ENCODE data around the gene TRAPPC5. TPM values are rescaled to one million over a fixed set of nuclear protein-coding genes. Genes with fewer than 3 reads are reported as not detected.

Gene TRAPPC5
- total RNA-seq, 2 donors from 2014 or later = 69.8 to 70.0 TPM

- H3K4me1 ChIP-seq (ENCODE audit: control insufficient read depth in 1 of 2, low read depth in 2 of 2) = no peaks in the 10 kb centered on the region
- no peaks in the 10 kb centered on the region for H3K27me3 ChIP-seq (replicated peaks; ENCODE audit: insufficient read depth)
- H3K36me3 ChIP-seq = no peaks in the 10 kb centered on the region
- ATAC-seq (ENCODE audit: insufficient number of reproducible peaks, low FRiP score, low read depth) (no peak), DNase-seq (ENCODE audit: low spot score) (no peak)
- no peak overlapping the region for H3K27ac ChIP-seq
- H3K4me3 ChIP-seq = no peak overlapping the region
- no peaks in the 10 kb centered on the region for H3K9me3 ChIP-seq
- no peak for TF ChIP-seq CTCF (IDR thresholded peaks at IDR 0.05)
Measured at GRCh38 chr19:7706955-7707456, 26.4 kb downstream of the TRAPPC5 start.

- H3K36me3 ChIP-seq = no peaks in the 10 kb centered on the region
- no peak for DNase-seq (ENCODE audit: low spot score)
- H3K9me3 ChIP-seq = no peaks in the 10 kb centered on the region
- H3K27me3 ChIP-seq (replicated peaks; ENCODE audit: insufficient read depth) = no peaks in the 10 kb centered on the region
- H3K4me1 ChIP-seq (ENCODE audit: control insufficient read depth in 1 of 2, low read depth in 2 of 2) = no peaks in the 10 kb centered on the region
- H3K27ac ChIP-seq = no peak overlapping the region
- ATAC-seq (ENCODE audit: insufficient number of reproducible peaks, low FRiP score, low read depth) = no peak
- H3K4me3 ChIP-seq = no peak overlapping the region
- no peak for TF ChIP-seq CTCF (IDR thresholded peaks at IDR 0.05)
Measured at GRCh38 chr19:7709932-7710460, 29.4 kb downstream of the TRAPPC5 start.

- H3K9me3 ChIP-seq = no peaks in the 10 kb centered on the region
- no peaks in the 10 kb centered on the region for H3K27me3 ChIP-seq (replicated peaks; ENCODE audit: insufficient read depth)
- DNase-seq (ENCODE audit: low spot score) (no peak), ATAC-seq (ENCODE audit: insufficient number of reproducible peaks, low FRiP score, low read depth) (no peak)
- H3K4me1 ChIP-seq (ENCODE audit: control insufficient read depth in 1 of 2, low read depth in 2 of 2) = no peaks in the 10 kb centered on the region
- H3K27ac ChIP-seq = no peak overlapping the region
- no peaks in the 10 kb centered on the region for H3K36me3 ChIP-seq
- no peak overlapping the region for H3K4me3 ChIP-seq
- TF ChIP-seq CTCF (IDR thresholded peaks at IDR 0.05) = no peak
Measured at GRCh38 chr19:7710616-7711015, 30.0 kb downstream of the TRAPPC5 start.

- DNase-seq (ENCODE audit: low spot score) (no peak), ATAC-seq (ENCODE audit: insufficient number of reproducible peaks, low FRiP score, low read depth) (no peak)
- TF ChIP-seq CTCF (IDR thresholded peaks at IDR 0.05) = no peak
- H3K4me3 ChIP-seq = no peak overlapping the region
- no peaks in the 10 kb centered on the region for H3K9me3 ChIP-seq
- H3K27ac ChIP-seq = no peak overlapping the region
- no peaks in the 10 kb centered on the region for H3K27me3 ChIP-seq (replicated peaks; ENCODE audit: insufficient read depth)
- H3K36me3 ChIP-seq = no peaks in the 10 kb centered on the region
- no peaks in the 10 kb centered on the region for H3K4me1 ChIP-seq (ENCODE audit: control insufficient read depth in 1 of 2, low read depth in 2 of 2)
Measured at GRCh38 chr19:7715671-7716070, 35.0 kb downstream of the TRAPPC5 start.

GRCh38 chr19:7716762-7717161, 36.1 kb downstream of the TRAPPC5 start:
- H3K36me3 ChIP-seq = no peaks in the 10 kb centered on the region
- H3K4me1 ChIP-seq (ENCODE audit: control insufficient read depth in 1 of 2, low read depth in 2 of 2) = no peaks in the 10 kb centered on the region
- H3K9me3 ChIP-seq = no peaks in the 10 kb centered on the region
- H3K27ac ChIP-seq = no peak overlapping the region
- TF ChIP-seq CTCF (IDR thresholded peaks at IDR 0.05) = no peak
- H3K4me3 ChIP-seq = no peak overlapping the region
- no peak for ATAC-seq (ENCODE audit: insufficient number of reproducible peaks, low FRiP score, low read depth)
- no peaks in the 10 kb centered on the region for H3K27me3 ChIP-seq (replicated peaks; ENCODE audit: insufficient read depth)
- no peak for DNase-seq (ENCODE audit: low spot score)

All from thoracic aorta (tissue), 2 donors.